ENCODE data around the gene CAMK1.

The CAMK1 gene

GRCh38 chr3:9806137-9806536 is 36.4 kb upstream of the CAMK1 start:
- no peak overlapping the region for H3K18ac ChIP-seq (ENCODE audit: low read length)
- peaks cover 45 to 54% of the 10 kb centered on the region in 2 experiments for H3K36me3 ChIP-seq (ENCODE audit: control insufficient read depth in 1 of 2, insufficient read depth in 2 of 2, low read length in 2 of 2)
- no peak overlapping the region for H3K27ac ChIP-seq (ENCODE audit: low read depth, low read length)
- H2BK120ac ChIP-seq (ENCODE audit: insufficient read depth, low read length, poor library complexity) = no peak overlapping the region
- H2BK5ac ChIP-seq (ENCODE audit: low read depth, low read length, poor library complexity) = no peak overlapping the region
- H4K8ac ChIP-seq (ENCODE audit: low read depth, low read length) = no peak overlapping the region
- no peak overlapping the region for H3K4ac ChIP-seq (ENCODE audit: low read depth, low read length)
- no peak overlapping the region for H4K91ac ChIP-seq (ENCODE audit: low read depth, low read length)
- H3K9me3 ChIP-seq (ENCODE audit: insufficient read depth, low read depth, low read length) = no peaks in the 10 kb centered on the region
- no CpG with 5 or more reads among the region's 12 CpGs for WGBS (ENCODE audit: extremely low coverage, insufficient coverage, insufficient read length)
- no peak overlapping the region for H3K23ac ChIP-seq (ENCODE audit: low read length)
- H3K4me1 ChIP-seq (ENCODE audit: control insufficient read depth in 1 of 2, insufficient read depth in 2 of 2, low read length in 2 of 2) = peaks cover 0 to 3% of the 10 kb centered on the region in 2 experiments
- H3K4me2 ChIP-seq (ENCODE audit: low read length) = no peak overlapping the region
- H2AK5ac ChIP-seq (ENCODE audit: low read length) = no peak overlapping the region
- H3K9ac ChIP-seq (ENCODE audit: low read length) = no peak overlapping the region
- no peak overlapping the region for H3K14ac ChIP-seq (ENCODE audit: low read length)
- H2BK12ac ChIP-seq (ENCODE audit: low read length) = no peak overlapping the region
- H3K79me1 ChIP-seq (ENCODE audit: low read length) = peaks cover 9% of the 10 kb centered on the region
- H2AFZ ChIP-seq (ENCODE audit: insufficient read depth, low read length, poor library complexity) = no peak overlapping the region
- peaks cover 3% of the 10 kb centered on the region for H3K79me2 ChIP-seq (ENCODE audit: control insufficient read depth, insufficient read depth, low read length, poor library complexity)
- H4K12ac ChIP-seq (ENCODE audit: low read depth, low read length) = no peak overlapping the region
- DNase-seq = no peak
- no peaks in the 10 kb centered on the region for H3K27me3 ChIP-seq (ENCODE audit: insufficient read depth, low read length)
- H3K4me3 ChIP-seq (ENCODE audit: low read depth, low read length) = no peak overlapping the region

- no CpG with 5 or more reads among the region's 5 CpGs for WGBS (ENCODE audit: extremely low coverage, insufficient coverage, insufficient read length)
- H4K8ac ChIP-seq (ENCODE audit: low read depth, low read length) = no peak overlapping the region
- H4K91ac ChIP-seq (ENCODE audit: low read depth, low read length) = no peak overlapping the region
- H2BK120ac ChIP-seq (ENCODE audit: insufficient read depth, low read length, poor library complexity) = no peak overlapping the region
- no peak overlapping the region for H2BK5ac ChIP-seq (ENCODE audit: low read depth, low read length, poor library complexity)
- H3K4me1 ChIP-seq (ENCODE audit: control insufficient read depth in 1 of 2, insufficient read depth in 2 of 2, low read length in 2 of 2) = peaks cover 0 to 3% of the 10 kb centered on the region in 2 experiments
- H3K4ac ChIP-seq (ENCODE audit: low read depth, low read length) = no peak overlapping the region
- H3K4me2 ChIP-seq (ENCODE audit: low read length) = no peak overlapping the region
- H3K14ac ChIP-seq (ENCODE audit: low read length) = no peak overlapping the region
- H3K18ac ChIP-seq (ENCODE audit: low read length) = no peak overlapping the region
- no peak overlapping the region for H3K4me3 ChIP-seq (ENCODE audit: low read depth, low read length)
- H2AK5ac ChIP-seq (ENCODE audit: low read length) = no peak overlapping the region
- peaks cover 5% of the 10 kb centered on the region for H3K79me1 ChIP-seq (ENCODE audit: low read length)
- peaks cover 2% of the 10 kb centered on the region for H3K79me2 ChIP-seq (ENCODE audit: control insufficient read depth, insufficient read depth, low read length, poor library complexity)
- no peak overlapping the region for H4K12ac ChIP-seq (ENCODE audit: low read depth, low read length)
- no peak overlapping the region for H3K9ac ChIP-seq (ENCODE audit: low read length)
- H2BK12ac ChIP-seq (ENCODE audit: low read length) = no peak overlapping the region
- H3K23ac ChIP-seq (ENCODE audit: low read length) = no peak overlapping the region
- no peaks in the 10 kb centered on the region for H3K9me3 ChIP-seq (ENCODE audit: insufficient read depth, low read depth, low read length)
- H3K36me3 ChIP-seq (ENCODE audit: control insufficient read depth in 1 of 2, insufficient read depth in 2 of 2, low read length in 2 of 2) = peaks cover 51 to 65% of the 10 kb centered on the region in 2 experiments
- no peaks in the 10 kb centered on the region for H3K27me3 ChIP-seq (ENCODE audit: insufficient read depth, low read length)
- H2AFZ ChIP-seq (ENCODE audit: insufficient read depth, low read length, poor library complexity) = no peak overlapping the region
- H3K27ac ChIP-seq (ENCODE audit: low read depth, low read length) = no peak overlapping the region
- DNase-seq = no peak
These were observed 35.2 kb upstream of the CAMK1 start for GRCh38 chr3:9804996-9805395.

- Histone ChIP-seq H3K14ac (ENCODE audit: low read length) (no peak overlapping the region), H3K4ac (ENCODE audit: low read depth, low read length) (no peak overlapping the region), H3K4me2 (ENCODE audit: low read length) (no peak overlapping the region), H3K9ac (ENCODE audit: low read length) (no peak overlapping the region), H2BK120ac (ENCODE audit: insufficient read depth, low read length, poor library complexity) (no peak overlapping the region), H3K79me2 (ENCODE audit: control insufficient read depth, insufficient read depth, low read length, poor library complexity) (no peaks in the 10 kb centered on the region), H3K36me3 (ENCODE audit: control insufficient read depth in 1 of 2, insufficient read depth in 2 of 2, low read length in 2 of 2) (peaks cover 57 to 75% of the 10 kb centered on the region in 2 experiments), H4K8ac (ENCODE audit: low read depth, low read length) (no peak overlapping the region), H3K4me3 (ENCODE audit: low read depth, low read length) (no peak overlapping the region), H3K9me3 (ENCODE audit: insufficient read depth, low read depth, low read length) (no peaks in the 10 kb centered on the region), H3K18ac (ENCODE audit: low read length) (no peak overlapping the region), H2AFZ (ENCODE audit: insufficient read depth, low read length, poor library complexity) (no peak overlapping the region), H4K91ac (ENCODE audit: low read depth, low read length) (no peak overlapping the region), H2BK5ac (ENCODE audit: low read depth, low read length, poor library complexity) (no peak overlapping the region), H4K12ac (ENCODE audit: low read depth, low read length) (no peak overlapping the region), H3K4me1 (ENCODE audit: control insufficient read depth in 1 of 2, insufficient read depth in 2 of 2, low read length in 2 of 2) (no peaks in the 10 kb centered on the region), H3K23ac (ENCODE audit: low read length) (no peak overlapping the region), H3K79me1 (ENCODE audit: low read length) (no peaks in the 10 kb centered on the region), H2AK5ac (ENCODE audit: low read length) (no peak overlapping the region), H2BK12ac (ENCODE audit: low read length) (no peak overlapping the region), H3K27ac (ENCODE audit: low read depth, low read length) (no peak overlapping the region), H3K27me3 (ENCODE audit: insufficient read depth, low read length) (no peaks in the 10 kb centered on the region)
- WGBS (ENCODE audit: extremely low coverage, insufficient coverage, insufficient read length) = no CpG with 5 or more reads among the region's 1 CpG
- no peak for DNase-seq
These were observed 33.7 kb upstream of the CAMK1 start for GRCh38 chr3:9803494-9803893.

- H3K27ac ChIP-seq (ENCODE audit: low read depth, low read length) = no peak overlapping the region
These were observed 30.8 kb upstream of the CAMK1 start for GRCh38 chr3:9800529-9800928.

More at GRCh38 chr3:9800529-9800928, 30.8 kb upstream of the CAMK1 start:
- Histone ChIP-seq H3K4me1 (ENCODE audit: control insufficient read depth in 1 of 2, insufficient read depth in 2 of 2, low read length in 2 of 2) (no peaks in the 10 kb centered on the region), H2AFZ (ENCODE audit: insufficient read depth, low read length, poor library complexity) (no peak overlapping the region), H4K8ac (ENCODE audit: low read depth, low read length) (no peak overlapping the region), H4K12ac (ENCODE audit: low read depth, low read length) (no peak overlapping the region), H3K9me3 (ENCODE audit: insufficient read depth, low read depth, low read length) (no peaks in the 10 kb centered on the region), H3K14ac (ENCODE audit: low read length) (no peak overlapping the region), H3K79me1 (ENCODE audit: low read length) (no peaks in the 10 kb centered on the region), H3K18ac (ENCODE audit: low read length) (no peak overlapping the region), H2AK5ac (ENCODE audit: low read length) (no peak overlapping the region), H3K4me3 (ENCODE audit: low read depth, low read length) (no peak overlapping the region), H2BK5ac (ENCODE audit: low read depth, low read length, poor library complexity) (no peak overlapping the region), H4K91ac (ENCODE audit: low read depth, low read length) (no peak overlapping the region), H3K9ac (ENCODE audit: low read length) (no peak overlapping the region), H2BK120ac (ENCODE audit: insufficient read depth, low read length, poor library complexity) (no peak overlapping the region), H3K4ac (ENCODE audit: low read depth, low read length) (no peak overlapping the region), H3K36me3 (ENCODE audit: control insufficient read depth in 1 of 2, insufficient read depth in 2 of 2, low read length in 2 of 2) (peaks cover 48 to 70% of the 10 kb centered on the region in 2 experiments), H3K79me2 (ENCODE audit: control insufficient read depth, insufficient read depth, low read length, poor library complexity) (no peaks in the 10 kb centered on the region), H3K27me3 (ENCODE audit: insufficient read depth, low read length) (no peaks in the 10 kb centered on the region), H3K23ac (ENCODE audit: low read length) (no peak overlapping the region), H3K4me2 (ENCODE audit: low read length) (no peak overlapping the region), H2BK12ac (ENCODE audit: low read length) (no peak overlapping the region)
- WGBS (ENCODE audit: extremely low coverage, insufficient coverage, insufficient read length) = no CpG with 5 or more reads among the region's 5 CpGs
- DNase-seq = no peak

Measured in trophoblast cell (in vitro differentiated cells and primary cell).